ENCODE measurements around the gene APOL1.

- TF ChIP-seq CTCF (IDR thresholded peaks at IDR 0.05 in 2 of 3, conservative IDR thresholded peaks at IDR 0.05 in 1 of 3; ENCODE audit: insufficient read depth in 2 of 3, low read depth in 1 of 3, low read length in 3 of 3) (no peak), SMC3 (conservative IDR thresholded peaks at IDR 0.05; ENCODE audit: insufficient read depth, low read depth, low read length) (no peak), MAX (CRISPR knock-in tag; IDR thresholded peaks at IDR 0.05) (no peak), ZFP36 (IDR thresholded peaks at IDR 0.05; ENCODE audit: low read depth, low read length, partially characterized antibody) (no peak), HMGXB4 (CRISPR knock-in tag; IDR thresholded peaks at IDR 0.05) (no peak), FOXK1 (CRISPR knock-in tag; IDR thresholded peaks at IDR 0.05; ENCODE audit: borderline replicate concordance) (no peak)
These were observed 8.2 kb upstream of the APOL1 start for GRCh38 chr22:36244522-36245391.

Measured in K562 (cell line).